HAP-1 (cell line): ENCODE data around the gene PKN3.

ENCODE experiments used
- DNase-seq, 2 experiments: peaks; one replicate each; pipeline ENCODE4 v3.0.0-alpha.2; 2016 to 2020; ENCODE audit warnings: low spot score in 2 of 2
- H3K27me3 ChIP-seq: fragments of 250-450 bp; sonication (Bioruptor Pico); 2 replicates; pipeline ENCODE4 v1.5.1; 2020; ENCODE audit warnings: low read depth, mild to moderate bottlenecking, moderate library complexity
- H3K36me3 ChIP-seq: fragments of 250-450 bp; sonication (Bioruptor Pico); replicated peaks from 2 replicates; pipeline ENCODE4 v1.5.1; 2020; ENCODE audit warnings: mild to moderate bottlenecking
- H3K4me1 ChIP-seq: fragments of 250-450 bp; sonication (Bioruptor Pico); 2 replicates; pipeline ENCODE4 v1.5.1; 2020; ENCODE audit warnings: mild to moderate bottlenecking
- H3K4me3 ChIP-seq: fragments of 250-450 bp; sonication (Bioruptor Pico); 2 replicates; pipeline ENCODE4 v1.5.1; 2020; ENCODE audit warnings: mild to moderate bottlenecking, moderate library complexity
- H3K9me3 ChIP-seq: fragments of 250-450 bp; sonication (Bioruptor Pico); 2 replicates; pipeline ENCODE4 v1.5.1; 2020; ENCODE audit warnings: mild to moderate bottlenecking, moderate library complexity
- in situ Hi-C: fragments of 300-500 bp; cut with MboI; formaldehyde crosslinking; loops from 3 replicates; pipeline ENCODE4 v1.14.3; 2020; ENCODE audit warnings: low sequenced_read_pairs, inconsistent platforms, mixed read lengths

The PKN3 gene

GRCh38 chr9:128729302-128729701 is 27.0 kb downstream of the PKN3 start:
- Histone ChIP-seq H3K9me3 (no peaks in the 10 kb centered on the region), H3K27me3 (no peaks in the 10 kb centered on the region), H3K4me3 (no peak overlapping the region), H3K36me3 (no peaks in the 10 kb centered on the region; the same call in 1 of the 2 replicates), H3K4me1 (peaks cover 4% of the 10 kb centered on the region)
- no peak for DNase-seq
- in situ Hi-C loops, result no loop called here

- Histone ChIP-seq H3K4me1 (no peaks in the 10 kb centered on the region), H3K36me3 (no peaks in the 10 kb centered on the region; the same call in 1 of the 2 replicates), H3K9me3 (no peaks in the 10 kb centered on the region), H3K4me3 (no peak overlapping the region), H3K27me3 (no peaks in the 10 kb centered on the region)
- in situ Hi-C loops, result loop anchor here (5.0 to 10.0 kb wide), 2 partner anchors 85 to 197 kb away; partner anchors contain the start of gene ENDOG
- DNase-seq, result no peak
These were observed 27.6 kb downstream of the PKN3 start for GRCh38 chr9:128729766-128730517.

GRCh38 chr9:128731093-128731492 is 28.8 kb downstream of the PKN3 start:
- H3K27me3 ChIP-seq, result no peaks in the 10 kb centered on the region
- no peaks in the 10 kb centered on the region; the same call in 1 of the 2 replicates for H3K36me3 ChIP-seq
- no peak for DNase-seq
- in situ Hi-C loops, result loop anchor here (5.0 to 10.0 kb wide), 2 partner anchors 84 to 196 kb away; partner anchors contain the start of gene ENDOG
- H3K4me3 ChIP-seq, result no peak overlapping the region
- no peaks in the 10 kb centered on the region for H3K9me3 ChIP-seq
- H3K4me1 ChIP-seq, result no peaks in the 10 kb centered on the region

GRCh38 chr9:128731691-128732090 is 29.4 kb downstream of the PKN3 start:
- Histone ChIP-seq H3K4me1 (no peaks in the 10 kb centered on the region), H3K27me3 (no peaks in the 10 kb centered on the region), H3K4me3 (no peak overlapping the region), H3K36me3 (no peaks in the 10 kb centered on the region; the same call in 1 of the 2 replicates), H3K9me3 (no peaks in the 10 kb centered on the region)
- in situ Hi-C loops, result loop anchor here (5.0 to 10.0 kb wide), 2 partner anchors 83 to 196 kb away; partner anchors contain the start of gene ENDOG
- DNase-seq, result no peak

- Histone ChIP-seq H3K27me3 (no peaks in the 10 kb centered on the region), H3K4me3 (no peak overlapping the region), H3K36me3 (no peaks in the 10 kb centered on the region; the same call in 1 of the 2 replicates), H3K9me3 (no peaks in the 10 kb centered on the region), H3K4me1 (no peaks in the 10 kb centered on the region)
- no peak for DNase-seq
- in situ Hi-C loops, result loop anchor here (5.0 to 10.0 kb wide), 2 partner anchors 82 to 195 kb away; partner anchors contain the start of gene ENDOG
These were observed 30.3 kb downstream of the PKN3 start for GRCh38 chr9:128732576-128732975.

- Histone ChIP-seq H3K9me3 (no peaks in the 10 kb centered on the region), H3K27me3 (no peaks in the 10 kb centered on the region), H3K4me3 (no peak overlapping the region), H3K4me1 (no peaks in the 10 kb centered on the region), H3K36me3 (no peaks in the 10 kb centered on the region; the same call in 1 of the 2 replicates)
- peak; percentile 91 to 93 for DNase-seq
- in situ Hi-C loops, result loop anchor here (5.0 to 10.0 kb wide), 2 partner anchors 82 to 194 kb away; partner anchors contain the start of gene ENDOG
These were observed 31.0 kb downstream of the PKN3 start for GRCh38 chr9:128733256-128733655.

GRCh38 chr9:128735373-128735772 is 33.1 kb downstream of the PKN3 start:
- no peak for DNase-seq
- no peaks in the 10 kb centered on the region for H3K9me3 ChIP-seq
- no peak overlapping the region for H3K4me3 ChIP-seq
- in situ Hi-C loops, result loop anchor here (10.0 kb wide), 1 partner anchor 79 kb away; the partner anchor contains the start of gene ENDOG
- H3K27me3 ChIP-seq, result no peaks in the 10 kb centered on the region
- H3K36me3 ChIP-seq, result no peaks in the 10 kb centered on the region; the same call in 1 of the 2 replicates
- no peaks in the 10 kb centered on the region for H3K4me1 ChIP-seq

- Histone ChIP-seq H3K27me3 (no peaks in the 10 kb centered on the region), H3K9me3 (no peaks in the 10 kb centered on the region), H3K4me3 (no peak overlapping the region), H3K36me3 (no peaks in the 10 kb centered on the region; the same call in 1 of the 2 replicates), H3K4me1 (no peaks in the 10 kb centered on the region)
- no peak for DNase-seq
- in situ Hi-C loops, result no loop called here
These were observed 40.1 kb downstream of the PKN3 start for GRCh38 chr9:128742401-128742800.

GRCh38 chr9:128743421-128743820 is 41.1 kb downstream of the PKN3 start:
- DNase-seq, result no peak
- Histone ChIP-seq H3K9me3 (no peaks in the 10 kb centered on the region), H3K4me1 (no peaks in the 10 kb centered on the region), H3K36me3 (no peaks in the 10 kb centered on the region; the same call in 1 of the 2 replicates), H3K4me3 (no peak overlapping the region), H3K27me3 (no peaks in the 10 kb centered on the region)
- in situ Hi-C loops, result no loop called here

GRCh38 chr9:128747241-128747640 is 44.9 kb downstream of the PKN3 start:
- DNase-seq, result no peak
- no peaks in the 10 kb centered on the region for H3K9me3 ChIP-seq
- 0 out of 2 replicates have a peak, but pooled peaks cover 3% of the 10 kb centered on the region for H3K36me3 ChIP-seq
- in situ Hi-C loops, result no loop called here
- H3K4me1 ChIP-seq, result no peaks in the 10 kb centered on the region
- H3K27me3 ChIP-seq, result no peaks in the 10 kb centered on the region
- no peak overlapping the region for H3K4me3 ChIP-seq

GRCh38 chr9:128750926-128751595 is 48.8 kb downstream of the PKN3 start:
- in situ Hi-C loops, result no loop called here
- no peak for DNase-seq
- Histone ChIP-seq H3K9me3 (no peaks in the 10 kb centered on the region), H3K27me3 (no peaks in the 10 kb centered on the region), H3K36me3 (0 out of 2 replicates have a peak, but pooled peaks cover 3% of the 10 kb centered on the region), H3K4me1 (no peaks in the 10 kb centered on the region), H3K4me3 (no peak overlapping the region)

GRCh38 chr9:128753627-128754026 is 51.3 kb downstream of the PKN3 start:
- in situ Hi-C loops, result no loop called here
- H3K36me3 ChIP-seq, result 0 out of 2 replicates have a peak, but pooled peaks cover 3% of the 10 kb centered on the region

GRCh38 chr9:128757602-128758001 is 55.3 kb downstream of the PKN3 start:
- Histone ChIP-seq H3K36me3 (no peaks in the 10 kb centered on the region), H3K9me3 (no peaks in the 10 kb centered on the region), H3K4me1 (no peaks in the 10 kb centered on the region), H3K27me3 (no peaks in the 10 kb centered on the region), H3K4me3 (no peak overlapping the region)
- DNase-seq, result no peak
- in situ Hi-C loops, result no loop called here

More at GRCh38 chr9:128753627-128754026, 51.3 kb downstream of the PKN3 start:
- no peak overlapping the region for H3K4me3 ChIP-seq
- no peak for DNase-seq
- H3K9me3 ChIP-seq, result no peaks in the 10 kb centered on the region
- H3K27me3 ChIP-seq, result no peaks in the 10 kb centered on the region
- no peaks in the 10 kb centered on the region for H3K4me1 ChIP-seq
